Effector memory CD8-positive, alpha-beta T cell (primary cell): ENCODE measurements around the gene AGBL4.
A peak's percentile ranks its signal among the peaks of the same experiment; 100 is the strongest.
"Not testable (repeated sequence)": the region's sequence is repeated elsewhere in the genome, so short reads cannot be mapped to it uniquely, and the experiment has no call there.

Experiments
- ATAC-seq: fragments of 150-1000 bp; cut with Tn5 transposase; replicated peaks from 2 replicates; pipeline ENCODE4 v1.10.0; 2021; ENCODE audit warnings: mild to moderate bottlenecking, moderate library complexity
- DNase-seq, 3 experiments: peaks; one replicate each; pipeline ENCODE4 v3.0.0; 2021
- H3K27ac Mint-ChIP-seq, 2 donors: one replicate each; pipeline ENCODE4 v1.8.0; 2022; ENCODE audit warnings: mild to moderate bottlenecking in 2 of 2, mixed read lengths in 2 of 2, moderate library complexity in 2 of 2
- H3K27me3 Mint-ChIP-seq, 2 donors: one replicate each; pipeline ENCODE4 v1.8.0; 2022; ENCODE audit warnings: mixed read lengths in 2 of 2
- H3K36me3 Mint-ChIP-seq: one replicate; pipeline ENCODE4 v1.8.0; 2022; ENCODE audit warnings: mild to moderate bottlenecking, moderate library complexity, mixed read lengths; ENCODE audit not compliant: insufficient read depth
- H3K4me1 Mint-ChIP-seq, 2 donors: one replicate each; pipeline ENCODE4 v1.8.0; 2022; ENCODE audit warnings: low read depth in 2 of 2, mixed read lengths in 2 of 2
- H3K4me3 Mint-ChIP-seq, 2 donors: one replicate each; pipeline ENCODE4 v1.8.0; 2022; ENCODE audit warnings: mild to moderate bottlenecking in 2 of 2, mixed read lengths in 2 of 2, moderate library complexity in 2 of 2
- H3K9me3 Mint-ChIP-seq, 2 donors: one replicate each; pipeline ENCODE4 v1.8.0; 2022; ENCODE audit warnings: mixed read lengths in 2 of 2

The AGBL4 gene

DNA sequence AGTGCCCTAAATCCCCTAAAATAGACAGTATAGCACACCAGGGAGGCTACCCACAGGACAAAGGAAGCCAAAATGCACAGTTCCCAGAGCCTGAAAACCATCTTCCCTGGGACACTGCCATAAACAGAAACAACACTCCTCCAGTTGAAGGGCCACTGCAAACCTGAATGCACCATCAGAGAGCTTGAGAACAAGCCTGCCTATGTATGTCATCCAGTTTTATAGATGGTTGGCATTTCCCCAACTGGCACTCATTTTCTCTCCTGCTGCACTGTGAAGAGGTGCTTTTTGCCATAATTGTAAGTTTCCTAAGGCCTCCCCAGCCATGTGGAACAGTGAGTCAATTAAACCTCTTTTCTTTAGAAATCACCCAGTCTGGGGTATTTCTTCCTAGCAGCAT lies 169.0 kb downstream of the AGBL4 start:
- DNase-seq (no peak), ATAC-seq (no peak)
- H3K4me1 Mint-ChIP-seq, result no peaks in the 10 kb centered on the region
- no peaks in the 10 kb centered on the region for H3K27me3 Mint-ChIP-seq
- H3K4me3 Mint-ChIP-seq, result no peak overlapping the region
- H3K36me3 Mint-ChIP-seq, result no peaks in the 10 kb centered on the region
- no peak overlapping the region for H3K27ac Mint-ChIP-seq
- H3K9me3 Mint-ChIP-seq, result peaks cover 0 to 8% of the 10 kb centered on the region in 2 donors

DNA sequence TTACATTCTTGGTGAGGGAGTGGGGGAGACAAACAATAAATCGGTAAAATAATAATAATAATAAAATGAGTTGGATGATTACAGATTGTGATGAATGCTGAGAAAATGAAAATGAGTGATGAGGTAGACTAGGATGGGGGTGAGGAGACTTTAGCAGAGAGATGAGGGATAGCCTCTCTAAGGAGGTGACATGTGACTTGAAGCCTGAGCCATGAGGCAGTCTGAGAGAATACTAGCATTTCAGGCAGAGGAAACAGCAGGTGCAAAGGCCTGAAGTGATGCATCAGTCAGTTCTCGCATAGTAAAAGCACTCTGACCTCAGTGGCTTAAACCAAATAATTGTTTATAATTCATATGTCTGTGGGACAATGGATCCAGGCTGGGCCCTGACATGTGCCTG lies 181.2 kb downstream of the AGBL4 start:
- H3K9me3 Mint-ChIP-seq, result peaks cover 14 to 29% of the 10 kb centered on the region in 2 donors
- no peak overlapping the region for H3K27ac Mint-ChIP-seq
- no peaks in the 10 kb centered on the region for H3K27me3 Mint-ChIP-seq
- DNase-seq, result no peak
- no peaks in the 10 kb centered on the region for H3K36me3 Mint-ChIP-seq
- H3K4me1 Mint-ChIP-seq, result no peaks in the 10 kb centered on the region
- ATAC-seq, result no peak
- H3K4me3 Mint-ChIP-seq, result no peak overlapping the region

DNA sequence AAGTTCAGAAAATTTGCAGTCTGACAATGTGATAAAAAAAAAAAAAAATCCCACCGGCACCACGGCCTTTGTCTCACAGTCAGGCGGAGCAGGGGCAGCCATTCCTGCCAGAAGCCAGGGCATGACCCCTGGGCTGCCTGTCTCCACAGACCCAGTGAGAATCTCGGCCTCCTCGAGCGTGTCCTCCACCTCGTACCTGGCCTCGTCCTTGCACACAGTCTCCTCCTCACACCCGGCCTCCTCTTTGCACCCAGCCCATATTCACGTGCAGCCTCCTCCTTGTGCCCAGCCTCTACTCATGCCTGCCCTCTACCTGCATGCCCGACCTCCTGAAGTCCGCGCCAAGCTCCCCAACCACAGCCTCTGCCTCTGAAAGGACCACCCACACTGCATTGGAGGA lies 182.0 kb downstream of the AGBL4 start:
- H3K36me3 Mint-ChIP-seq, result no peaks in the 10 kb centered on the region
- H3K27ac Mint-ChIP-seq, result no peak overlapping the region
- no peak for DNase-seq
- no peaks in the 10 kb centered on the region for H3K27me3 Mint-ChIP-seq
- ATAC-seq, result no peak
- H3K4me3 Mint-ChIP-seq, result no peak overlapping the region
- H3K4me1 Mint-ChIP-seq, result no peaks in the 10 kb centered on the region
- H3K9me3 Mint-ChIP-seq, result peaks cover 14 to 29% of the 10 kb centered on the region in 2 donors

DNA sequence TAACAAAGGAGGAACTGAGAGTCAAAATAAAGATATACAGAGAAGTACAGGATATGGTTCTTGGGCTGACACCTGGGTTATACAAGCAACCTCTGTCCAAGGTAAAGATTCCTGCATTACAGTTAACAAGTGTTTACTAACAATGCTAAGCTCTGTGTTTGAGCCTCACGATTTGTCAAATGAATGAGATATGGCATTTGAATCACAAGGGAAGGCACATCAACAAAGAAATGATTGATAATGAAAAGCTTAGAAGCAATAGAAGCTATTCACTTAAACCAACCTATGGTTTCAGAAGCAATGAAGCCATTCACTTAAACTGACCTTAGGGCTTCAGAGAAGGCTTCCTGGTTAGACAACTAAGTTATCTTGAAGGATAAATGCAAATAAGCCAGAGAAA lies 199.5 kb downstream of the AGBL4 start:
- Mint-ChIP-seq H3K36me3 (no peaks in the 10 kb centered on the region), H3K27ac (no peak overlapping the region), H3K4me3 (no peak overlapping the region), H3K4me1 (no peaks in the 10 kb centered on the region), H3K9me3 (peaks cover 0 to 7% of the 10 kb centered on the region in 2 donors), H3K27me3 (no peaks in the 10 kb centered on the region)
- no peak for ATAC-seq
- DNase-seq, result no peak

DNA sequence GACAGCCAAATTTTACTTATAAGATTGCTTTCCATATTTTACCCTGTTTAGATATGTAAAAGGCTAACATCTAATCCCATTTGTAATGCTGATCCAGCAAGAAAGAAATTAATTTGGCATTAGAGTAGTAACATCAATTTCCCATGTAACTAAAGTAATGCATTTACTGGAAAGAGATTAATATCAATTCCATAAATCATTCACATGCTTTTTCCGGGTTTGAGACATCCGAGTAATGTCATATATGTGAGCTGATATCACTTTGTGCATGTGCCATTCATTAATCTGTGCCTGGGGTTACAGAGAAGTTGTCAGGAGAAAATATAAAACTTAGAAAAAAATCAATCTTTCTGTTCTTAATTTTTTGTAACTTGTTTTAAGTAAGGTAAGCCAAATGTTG lies 206.1 kb downstream of the AGBL4 start:
- no peaks in the 10 kb centered on the region for H3K4me1 Mint-ChIP-seq
- no peak overlapping the region for H3K27ac Mint-ChIP-seq
- ATAC-seq, result no peak
- no peak for DNase-seq
- no peak overlapping the region for H3K4me3 Mint-ChIP-seq
- H3K36me3 Mint-ChIP-seq, result no peaks in the 10 kb centered on the region
- H3K27me3 Mint-ChIP-seq, result peaks cover 0 to 5% of the 10 kb centered on the region in 2 donors
- H3K9me3 Mint-ChIP-seq, result peaks cover 0 to 2% of the 10 kb centered on the region in 2 donors

DNA sequence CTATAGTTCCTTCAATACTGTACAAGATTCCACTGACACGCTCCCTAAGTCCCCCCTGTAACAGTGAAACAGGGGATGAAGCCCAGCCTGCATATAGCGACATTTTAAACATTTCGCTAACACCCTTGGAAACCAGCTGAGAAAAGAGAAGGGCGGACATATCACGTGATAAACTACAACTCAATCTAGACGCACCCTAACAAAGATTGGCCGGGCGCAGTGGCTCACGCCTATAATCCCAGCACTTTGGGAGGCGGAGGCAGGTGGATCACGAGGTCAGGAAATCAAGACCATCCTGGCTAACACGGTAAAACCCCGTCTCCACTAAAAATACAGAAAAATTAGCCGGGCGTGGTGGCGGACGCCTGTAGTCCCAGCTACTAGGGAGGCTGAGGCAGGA lies 236.7 kb downstream of the AGBL4 start:
- H3K36me3 Mint-ChIP-seq, H3K27ac Mint-ChIP-seq, H3K9me3 Mint-ChIP-seq, DNase-seq, H3K27me3 Mint-ChIP-seq, ATAC-seq, H3K4me1 Mint-ChIP-seq, H3K4me3 Mint-ChIP-seq: not testable (repeated sequence)

DNA sequence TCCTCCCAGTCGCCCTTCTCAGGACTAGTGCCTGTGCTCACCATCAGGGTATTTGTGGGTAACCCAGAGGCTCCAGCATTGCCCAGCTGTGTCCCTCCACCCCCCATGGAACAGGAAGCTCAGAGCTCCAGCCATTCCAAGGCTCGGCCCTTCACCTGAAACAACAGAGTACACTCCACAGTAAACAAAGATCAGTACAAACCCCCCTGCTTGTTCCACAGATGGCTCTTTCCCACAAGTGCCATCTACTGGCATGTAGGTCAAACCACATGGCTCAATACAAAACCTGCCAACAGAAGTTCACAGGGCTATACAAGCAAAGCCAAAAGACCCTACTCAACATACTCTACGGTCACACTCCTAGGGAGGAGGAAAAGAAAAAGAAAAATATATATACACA lies 258.7 kb downstream of the AGBL4 start:
- peaks cover 2% of the 10 kb centered on the region for H3K36me3 Mint-ChIP-seq
- no peak for ATAC-seq
- DNase-seq, result no peak
- peaks cover 7 to 27% of the 10 kb centered on the region in 2 donors for H3K9me3 Mint-ChIP-seq
- no peak overlapping the region for H3K4me3 Mint-ChIP-seq
- no peaks in the 10 kb centered on the region for H3K27me3 Mint-ChIP-seq
- H3K4me1 Mint-ChIP-seq, result no peaks in the 10 kb centered on the region
- peak overlapping the region; percentile 29 to 57 for H3K27ac Mint-ChIP-seq

DNA sequence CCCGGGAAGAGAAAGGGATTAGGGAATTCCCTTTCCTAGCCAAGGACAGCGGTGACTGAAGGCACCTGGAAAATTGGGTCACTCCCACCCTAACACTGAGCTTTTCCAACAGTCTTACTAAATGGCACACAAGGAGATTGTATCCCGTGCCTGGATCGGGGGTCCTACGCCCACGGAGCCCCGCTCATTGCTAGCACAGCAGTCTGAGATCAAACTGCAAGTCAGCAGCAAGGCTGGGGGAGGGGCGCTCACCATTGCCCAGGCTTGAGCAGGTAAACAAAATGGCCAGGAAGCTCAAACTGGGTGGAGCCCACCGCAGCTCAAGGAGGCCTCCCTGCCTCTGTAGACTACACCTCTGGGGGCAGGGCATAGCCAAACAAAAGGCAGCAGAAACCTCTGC lies 285.6 kb downstream of the AGBL4 start:
- H3K27ac Mint-ChIP-seq, H3K4me1 Mint-ChIP-seq, DNase-seq, H3K4me3 Mint-ChIP-seq, H3K36me3 Mint-ChIP-seq, ATAC-seq, H3K27me3 Mint-ChIP-seq: not testable (repeated sequence)
- peaks cover 10 to 21% of the 10 kb centered on the region in 2 donors for H3K9me3 Mint-ChIP-seq

DNA sequence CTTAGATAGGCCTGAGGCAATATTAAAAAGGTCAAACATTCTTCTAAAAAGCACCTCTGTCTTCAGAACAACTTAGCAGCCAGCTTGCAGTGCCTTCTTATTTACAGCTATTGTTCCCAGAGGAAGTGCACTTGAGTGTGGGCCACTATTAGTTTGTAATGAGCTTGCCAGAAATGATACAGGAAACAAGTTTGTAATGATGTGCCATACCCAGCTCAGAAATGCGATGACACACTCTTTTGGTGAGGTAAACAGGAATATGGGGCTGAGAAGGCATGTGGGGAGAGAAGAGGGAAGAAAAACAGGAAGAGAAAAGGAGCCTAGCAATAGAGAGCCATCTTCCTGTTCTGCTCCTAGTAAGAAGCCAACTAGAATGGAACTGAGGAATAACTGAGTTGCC lies 295.4 kb downstream of the AGBL4 start:
- Mint-ChIP-seq H3K9me3 (peaks cover 0 to 3% of the 10 kb centered on the region in 2 donors), H3K27ac (no peak overlapping the region)

DNA sequence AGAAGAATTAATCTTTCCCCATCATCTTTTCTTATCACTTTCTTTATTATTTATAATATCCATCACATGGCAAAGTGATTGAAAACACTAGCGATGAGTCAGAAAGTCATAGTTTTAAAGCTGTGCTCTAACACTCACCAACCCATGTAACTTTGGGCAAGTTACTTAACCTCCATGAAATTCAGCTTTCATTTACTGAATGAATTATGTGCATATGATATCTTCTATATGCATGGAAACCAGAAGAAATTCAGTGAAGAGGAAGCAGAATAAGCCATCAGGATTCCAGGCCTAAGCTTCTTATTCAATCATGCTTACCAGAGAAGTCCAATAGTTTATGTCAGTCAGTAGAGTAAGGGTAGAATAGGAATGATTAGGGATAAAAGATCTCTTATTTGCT lies 300.1 kb downstream of the AGBL4 start:
- no peaks in the 10 kb centered on the region for H3K4me1 Mint-ChIP-seq
- H3K4me3 Mint-ChIP-seq, result no peak overlapping the region
- H3K36me3 Mint-ChIP-seq, result no peaks in the 10 kb centered on the region
- H3K9me3 Mint-ChIP-seq, result peaks cover 0 to 1% of the 10 kb centered on the region in 2 donors
- H3K27ac Mint-ChIP-seq, result no peak overlapping the region
- DNase-seq (no peak), ATAC-seq (no peak)
- H3K27me3 Mint-ChIP-seq, result peaks cover 0 to 5% of the 10 kb centered on the region in 2 donors

More for the DNA sequence above, 295.4 kb downstream of the AGBL4 start:
- H3K4me1 Mint-ChIP-seq, result no peaks in the 10 kb centered on the region
- no peak overlapping the region for H3K4me3 Mint-ChIP-seq
- no peak for DNase-seq
- H3K27me3 Mint-ChIP-seq, result peaks cover 0 to 5% of the 10 kb centered on the region in 2 donors
- no peak for ATAC-seq
- no peaks in the 10 kb centered on the region for H3K36me3 Mint-ChIP-seq

DNA sequence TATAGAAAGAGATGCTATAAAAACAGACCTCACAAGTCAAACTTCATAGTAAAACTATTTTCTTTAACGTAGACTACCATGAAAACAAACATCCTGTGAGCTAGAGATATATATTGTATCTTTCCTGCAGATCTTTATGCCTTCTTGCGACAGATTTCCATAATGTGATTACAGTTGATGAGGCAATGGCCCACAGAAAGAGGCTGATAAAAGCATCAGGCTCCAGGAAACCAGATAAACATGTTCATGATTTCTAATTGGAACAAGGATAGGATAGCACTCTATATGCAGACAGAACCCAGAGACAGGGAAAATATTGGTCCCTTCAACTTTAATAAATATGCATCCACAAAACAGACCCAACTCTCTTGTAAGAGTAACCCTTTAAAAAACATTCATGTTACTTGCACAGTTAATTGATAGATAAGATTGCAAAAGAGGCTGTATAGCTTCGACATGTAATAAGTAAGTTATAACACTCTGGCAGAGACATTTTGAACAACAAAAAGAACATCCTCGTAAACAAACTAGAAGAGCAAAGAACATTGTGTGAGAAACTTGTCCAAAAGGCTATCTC lies 329.4 kb downstream of the AGBL4 start:
- no peak overlapping the region for H3K27ac Mint-ChIP-seq
- no peak overlapping the region for H3K4me3 Mint-ChIP-seq

DNA sequence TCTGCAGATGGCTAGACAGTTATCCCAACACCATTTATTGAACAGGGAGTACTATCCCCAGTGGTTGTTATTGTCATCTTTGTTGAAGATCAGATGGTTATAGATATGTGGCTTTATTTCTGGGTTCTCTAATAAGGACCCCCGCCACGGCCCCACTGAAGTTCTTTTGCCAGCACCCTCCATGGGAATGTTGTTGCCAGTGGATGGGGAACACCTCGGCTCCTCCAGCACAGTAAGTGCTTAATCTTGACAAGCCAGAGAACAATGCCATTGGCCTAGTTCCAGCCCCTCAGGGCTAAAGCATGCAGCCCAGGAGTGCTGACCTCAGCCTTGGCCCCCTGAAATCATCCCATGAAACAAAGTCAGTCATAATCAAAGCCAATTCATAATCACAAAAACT lies 337.6 kb downstream of the AGBL4 start:
- DNase-seq (no peak), ATAC-seq (no peak)
- Mint-ChIP-seq H3K9me3 (peaks cover 1 to 2% of the 10 kb centered on the region in 2 donors), H3K27me3 (no peaks in the 10 kb centered on the region), H3K4me3 (no peak overlapping the region), H3K4me1 (no peaks in the 10 kb centered on the region), H3K36me3 (no peaks in the 10 kb centered on the region), H3K27ac (no peak overlapping the region)

More for the DNA sequence above, 329.4 kb downstream of the AGBL4 start:
- Mint-ChIP-seq H3K27me3 (no peaks in the 10 kb centered on the region), H3K36me3 (no peaks in the 10 kb centered on the region), H3K4me1 (no peaks in the 10 kb centered on the region), H3K9me3 (no peaks in the 10 kb centered on the region)
- ATAC-seq, result no peak
- DNase-seq, result no peak

DNA sequence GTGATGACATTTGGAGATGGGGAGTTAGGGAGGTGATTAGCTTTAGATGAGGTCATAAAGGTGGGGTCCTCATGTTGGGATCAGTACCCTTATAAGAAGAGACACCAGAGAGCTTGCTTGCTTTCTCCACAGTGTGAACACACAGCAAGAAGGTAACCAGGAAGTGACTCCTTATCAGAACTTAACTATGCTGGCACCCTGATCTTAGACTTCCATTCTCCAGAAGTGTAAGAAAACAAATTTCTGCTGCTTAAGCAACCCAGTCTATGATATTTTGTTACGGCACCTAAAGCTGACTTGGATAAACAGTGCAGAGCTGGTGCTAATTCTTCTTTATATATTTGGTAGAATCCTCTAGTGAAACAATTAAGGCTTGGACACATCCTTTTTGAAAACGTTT lies 346.0 kb downstream of the AGBL4 start:
- DNase-seq (no peak), ATAC-seq (no peak)
- H3K4me1 Mint-ChIP-seq, result no peaks in the 10 kb centered on the region
- H3K27ac Mint-ChIP-seq, result no peak overlapping the region
- peaks cover 5 to 12% of the 10 kb centered on the region in 2 donors for H3K9me3 Mint-ChIP-seq
- no peak overlapping the region for H3K4me3 Mint-ChIP-seq
- H3K27me3 Mint-ChIP-seq, result no peaks in the 10 kb centered on the region
- peaks cover 3% of the 10 kb centered on the region for H3K36me3 Mint-ChIP-seq

DNA sequence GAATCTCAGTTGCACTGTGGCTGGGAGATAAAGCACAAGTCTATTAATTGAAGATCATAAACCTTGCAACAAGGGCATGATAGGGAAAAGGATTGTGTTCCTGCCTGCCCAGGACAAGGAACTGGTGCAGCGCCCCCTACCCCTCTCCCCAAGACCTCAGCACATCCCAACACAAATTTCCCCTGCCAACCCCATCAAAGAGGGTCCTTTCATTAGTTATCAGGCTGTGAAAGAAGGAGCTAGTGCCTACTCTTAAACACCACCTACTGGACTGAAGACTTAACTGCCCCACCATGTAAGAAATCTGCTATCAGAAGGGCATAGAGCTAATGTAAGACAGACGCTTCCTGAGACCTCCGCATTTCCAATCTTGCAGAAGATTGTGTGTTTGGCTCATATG lies 372.6 kb downstream of the AGBL4 start:
- peaks cover 0 to 6% of the 10 kb centered on the region in 2 donors for H3K9me3 Mint-ChIP-seq
- no peak overlapping the region for H3K4me3 Mint-ChIP-seq
- no peak overlapping the region for H3K27ac Mint-ChIP-seq

DNA sequence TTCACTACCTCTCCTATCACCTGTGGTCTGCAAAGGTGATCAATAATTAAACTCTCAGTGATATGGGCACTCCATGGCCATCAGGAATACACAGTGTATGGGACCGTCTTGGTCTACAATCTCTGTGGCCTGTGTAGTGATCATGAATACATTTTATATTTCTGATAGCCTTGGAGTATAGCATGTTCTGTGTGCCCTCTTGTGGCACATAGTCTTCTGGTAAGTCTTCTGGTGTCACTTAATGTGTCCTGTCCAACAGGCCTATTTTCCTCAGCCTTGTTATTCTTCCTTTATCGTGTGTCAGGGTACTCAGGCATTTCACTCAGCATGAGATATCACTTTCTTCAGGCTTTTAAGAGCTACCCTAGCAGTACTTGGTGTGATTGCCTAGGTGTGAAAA lies 393.6 kb downstream of the AGBL4 start:
- Mint-ChIP-seq H3K36me3 (no peaks in the 10 kb centered on the region), H3K27ac (no peak overlapping the region), H3K27me3 (no peaks in the 10 kb centered on the region), H3K4me1 (peaks cover 0 to 4% of the 10 kb centered on the region in 2 donors), H3K9me3 (peaks cover 0 to 7% of the 10 kb centered on the region in 2 donors), H3K4me3 (no peak overlapping the region)
- ATAC-seq (no peak), DNase-seq (no peak)

More for the DNA sequence above, 372.6 kb downstream of the AGBL4 start:
- DNase-seq, result no peak
- Mint-ChIP-seq H3K27me3 (no peaks in the 10 kb centered on the region), H3K4me1 (no peaks in the 10 kb centered on the region), H3K36me3 (no peaks in the 10 kb centered on the region)
- no peak for ATAC-seq
